H1 (cell line): Measurements from ENCODE around the gene CD244. TPM values are rescaled to one million over a fixed set of nuclear protein-coding genes. Genes with fewer than 3 reads are reported as not detected.

Experiments used
- CTCF ChIA-PET: fragments of 300-600 bp; sonication (Branson Sonifier 250); formaldehyde crosslinking; loops from one replicate; lab custom pipeline; 2021; ENCODE audit not compliant: partially characterized antibody; lab: Charles Lee
- POLR2A ChIA-PET: fragments of 300-600 bp; sonication (Branson Sonifier 250); formaldehyde crosslinking; loops from one replicate; lab custom pipeline; 2021; ENCODE audit warnings: inconsistent platforms; ENCODE audit not compliant: partially characterized antibody; lab: Charles Lee
- DNase-seq, 2 experiments: peaks; one replicate each; pipeline versions ENCODE4 v3.0.0 to v3.0.0-alpha.2; 2010 to 2022; ENCODE audit warnings: low spot score in 2 of 2, low read depth in 1 of 2, mixed read lengths in 1 of 2
- FAIRE-seq: peaks from 2 replicates; lab custom pipeline; 2011; peaks lifted over from hg19 to GRCh38; lab: Jason Lieb, UNC
- H2AFZ ChIP-seq: 2 replicates; pipeline ENCODE4 v1.8.1; 2012; ENCODE audit warnings: low read length, inconsistent platforms
- H2AK5ac ChIP-seq: 2 replicates; pipeline ENCODE4 v1.6.1; 2013; ENCODE audit warnings: low read depth, low read length
- H2BK120ac ChIP-seq: replicated peaks from 2 replicates; pipeline ENCODE3; 2013; ENCODE audit warnings: low read depth, low read length, inconsistent platforms
- H2BK12ac ChIP-seq: 2 replicates; pipeline ENCODE4 v1.6.1; 2013; ENCODE audit warnings: low read depth, low read length
- H2BK15ac ChIP-seq: 2 replicates; pipeline ENCODE4 v1.6.1; 2013; ENCODE audit warnings: low read length
- H2BK20ac ChIP-seq: 2 replicates; pipeline ENCODE4 v1.6.1; 2013; ENCODE audit warnings: low read length
- H2BK5ac ChIP-seq: 2 replicates; pipeline ENCODE4 v1.6.1; 2013; ENCODE audit warnings: low read depth, low read length
- H3K14ac ChIP-seq: 2 replicates; pipeline ENCODE4 v1.6.1; 2013; ENCODE audit warnings: inconsistent platforms; ENCODE audit not compliant: insufficient read length
- H3K18ac ChIP-seq: 2 replicates; pipeline ENCODE4 v1.6.1; 2013; ENCODE audit warnings: low read length; ENCODE audit errors: extremely low read depth
- H3K23ac ChIP-seq: 2 replicates; pipeline ENCODE4 v1.6.1; 2013; ENCODE audit warnings: inconsistent platforms; ENCODE audit not compliant: insufficient read length
- H3K23me2 ChIP-seq: 2 replicates; pipeline ENCODE4 v1.6.1; 2013; ENCODE audit warnings: low read depth, low read length
- H3K27ac ChIP-seq: 2 replicates; pipeline ENCODE4 v1.6.1; 2011; ENCODE audit warnings: low read depth, low read length, inconsistent platforms
- H3K27me3 ChIP-seq, 4 experiments: replicated peaks in 1 of 4; 1 replicate in 1 of 4; 2 replicates in 3 of 4; pipeline versions ENCODE4 v1.6.1 to v1.8.1; 2011 to 2013; ENCODE audit warnings: low read length in 3 of 4, mild to moderate bottlenecking in 3 of 4, inconsistent platforms in 2 of 4, mixed read lengths in 2 of 4, moderate library complexity in 1 of 4; ENCODE audit not compliant: control insufficient read depth in 3 of 4, insufficient read depth in 3 of 4; ENCODE audit errors: extremely low read depth in 1 of 4
- H3K36me3 ChIP-seq, 4 experiments: 2 replicates each; pipeline versions ENCODE4 v1.6.1 to v1.8.1; 2011 to 2013; ENCODE audit warnings: mild to moderate bottlenecking in 4 of 4, low read length in 3 of 4, moderate library complexity in 2 of 4, control low read depth in 1 of 4, inconsistent platforms in 1 of 4; ENCODE audit not compliant: insufficient read depth in 4 of 4, control insufficient read depth in 2 of 4
- H3K4ac ChIP-seq: replicated peaks from 2 replicates; pipeline ENCODE3; 2013; ENCODE audit warnings: low read length, low read depth, mixed read lengths, inconsistent platforms; ENCODE audit not compliant: insufficient read length
- H3K4me1 ChIP-seq, 4 experiments: replicated peaks in 1 of 4; 1 replicate in 1 of 4; 2 replicates in 3 of 4; pipeline versions ENCODE4 v1.6.1 to v1.8.1; 2011 to 2013; ENCODE audit warnings: low read length in 3 of 4, inconsistent platforms in 2 of 4, mixed read lengths in 1 of 4; ENCODE audit not compliant: insufficient read depth in 4 of 4, control insufficient read depth in 3 of 4
- H3K4me2 ChIP-seq, 2 experiments: 2 replicates each; pipeline versions ENCODE4 v1.6.1 to v1.8.1; 2011 to 2013; ENCODE audit warnings: low read depth in 2 of 2, low read length in 2 of 2, control low read depth in 1 of 2, inconsistent platforms in 1 of 2, mild to moderate bottlenecking in 1 of 2; ENCODE audit not compliant: insufficient read depth in 1 of 2
- H3K4me3 ChIP-seq, 4 experiments: fragments of 200-600, 300-600 bp in 1 of 4; sonication (generic), shearing (Covaris generic), sonication (Bioruptor Twin) in 1 of 4; 2 replicates each; pipeline versions ENCODE4 v1.5.1 to v1.8.1; 2011 to 2016; ENCODE audit warnings: low read length in 4 of 4, low read depth in 3 of 4, control low read depth in 2 of 4, inconsistent platforms in 2 of 4, mild to moderate bottlenecking in 2 of 4, mixed read lengths in 1 of 4, moderate library complexity in 1 of 4; ENCODE audit not compliant: insufficient read depth in 2 of 4; ENCODE audit errors: extremely low read depth in 1 of 4
- H3K56ac ChIP-seq: replicated peaks from 2 replicates; pipeline ENCODE3; 2013; ENCODE audit warnings: low read depth, mild to moderate bottlenecking, mixed read lengths, low read length, inconsistent platforms; ENCODE audit not compliant: insufficient read length
- H3K79me1 ChIP-seq: 2 replicates; pipeline ENCODE4 v1.6.1; 2013; ENCODE audit warnings: low read depth, low read length, control low read depth
- H3K79me2 ChIP-seq, 2 experiments: 2 replicates each; pipeline versions ENCODE4 v1.6.1 to v1.8.1; 2012 to 2013; ENCODE audit warnings: low read length in 2 of 2, mild to moderate bottlenecking in 2 of 2, inconsistent platforms in 1 of 2; ENCODE audit not compliant: insufficient read depth in 2 of 2, control insufficient read depth in 1 of 2
- H3K9ac ChIP-seq, 4 experiments: replicated peaks in 1 of 4; 1 replicate in 1 of 4; 2 replicates in 3 of 4; pipeline versions ENCODE4 v1.6.1 to v1.8.1; 2011 to 2013; ENCODE audit warnings: low read depth in 3 of 4, low read length in 3 of 4, control low read depth in 2 of 4, mild to moderate bottlenecking in 2 of 4, moderate library complexity in 2 of 4, inconsistent platforms in 1 of 4; ENCODE audit errors: extremely low read depth in 1 of 4
- H3K9me3 ChIP-seq, 2 experiments: 2 replicates each; pipeline versions ENCODE4 v1.6.1 to v1.8.1; 2012 to 2013; ENCODE audit warnings: mild to moderate bottlenecking in 2 of 2, moderate library complexity in 2 of 2, control low read depth in 1 of 2, inconsistent platforms in 1 of 2, low read depth in 1 of 2, low read length in 1 of 2, mixed read lengths in 1 of 2; ENCODE audit not compliant: insufficient read depth in 2 of 2
- H4K20me1 ChIP-seq, 2 experiments: replicated peaks in 1 of 2; 2 replicates each; pipeline versions ENCODE3 to v1.8.1; 2011 to 2013; ENCODE audit warnings: inconsistent platforms in 2 of 2, low read length in 2 of 2, mild to moderate bottlenecking in 1 of 2; ENCODE audit not compliant: insufficient read depth in 2 of 2, control insufficient read depth in 1 of 2
- H4K5ac ChIP-seq: 2 replicates; pipeline ENCODE4 v1.6.1; 2013; ENCODE audit warnings: low read length, low read depth, mixed read lengths, inconsistent platforms; ENCODE audit not compliant: insufficient read length
- H4K8ac ChIP-seq: 2 replicates; pipeline ENCODE4 v1.8.0; 2013; ENCODE audit warnings: mild to moderate bottlenecking, moderate library complexity, low read length, inconsistent platforms; ENCODE audit not compliant: insufficient read depth; ENCODE audit errors: extremely low read depth
- H4K91ac ChIP-seq: replicated peaks from 2 replicates; pipeline ENCODE3; 2013; ENCODE audit warnings: low read length, mixed read lengths, inconsistent platforms; ENCODE audit not compliant: insufficient read length
- ATF2 ChIP-seq: IDR thresholded peaks from 2 replicates; pipeline ENCODE4 v1.6.1; 2012; ENCODE audit warnings: low read length, inconsistent platforms
- CBX8 ChIP-seq: fragments of 300-800, 300-1000 bp; sonication (generic); IDR thresholded peaks from 2 replicates; pipeline ENCODE4 v1.7.1; 2016; ENCODE audit warnings: low read depth, low read length, borderline replicate concordance
- CHD1 ChIP-seq: IDR thresholded peaks from 2 replicates; pipeline ENCODE4 v1.6.1; 2012; ENCODE audit warnings: low read depth, low read length, improper control_type of control experiment
- CREB1 ChIP-seq: IDR thresholded peaks from 2 replicates; pipeline ENCODE4 v1.6.1; 2012; ENCODE audit warnings: inconsistent platforms
- GABPA ChIP-seq: IDR thresholded peaks from 2 replicates; pipeline ENCODE4 v1.6.1; 2011; ENCODE audit warnings: mild to moderate bottlenecking, low read length, moderate library complexity, borderline replicate concordance; ENCODE audit not compliant: insufficient read depth
- GTF2F1 ChIP-seq: IDR thresholded peaks from 2 replicates; pipeline ENCODE4 v1.6.1; 2012; ENCODE audit warnings: low read depth, low read length, improper control_type of control experiment, borderline replicate concordance
- KDM1A ChIP-seq: fragments of 200-600, 300-600 bp; sonication (generic); IDR thresholded peaks from 2 replicates; pipeline ENCODE4 v1.7.1; 2016; ENCODE audit warnings: mild to moderate bottlenecking, low read length, borderline replicate concordance
- MAFK ChIP-seq: IDR thresholded peaks from 2 replicates; pipeline ENCODE4 v1.6.1; 2012; ENCODE audit warnings: low read depth, mild to moderate bottlenecking, improper control_type of control experiment, low read length
- SIN3A ChIP-seq, 2 experiments: IDR thresholded peaks in 1 of 2; conservative IDR thresholded peaks in 1 of 2; 2 replicates each; pipeline ENCODE4 v1.6.1; 2011 to 2012; ENCODE audit warnings: low read length in 2 of 2, improper control_type of control experiment in 1 of 2, low read depth in 1 of 2, mild to moderate bottlenecking in 1 of 2
- SIRT6 ChIP-seq: IDR thresholded peaks from one replicate; pipeline ENCODE4 v1.7.1; 2012; ENCODE audit warnings: low read length, inconsistent platforms
- TCF12 ChIP-seq: IDR thresholded peaks from 2 replicates; pipeline ENCODE4 v1.6.1; 2011; ENCODE audit warnings: low read depth, mild to moderate bottlenecking, low read length
- WGBS, 2 experiments: shearing (Covaris generic) in 1 of 2; methylation state at CpG; one replicate each; pipeline versions ENCODE4 v1.1.6 to v1.1.7; 2013 to 2015; ENCODE audit warnings: low lambda C conversion rate in 2 of 2, mixed read lengths in 2 of 2, inconsistent platforms in 1 of 2, low coverage in 1 of 2, missing lambda C conversion rate in 1 of 2; ENCODE audit not compliant: insufficient replicate concordance in 2 of 2, insufficient coverage in 1 of 2, insufficient read length in 1 of 2; ENCODE audit errors: extremely low coverage in 1 of 2, missing lambda C conversion rate in 1 of 2; 5-methylcytosine and 5-hydroxymethylcytosine counted together
- polyA plus RNA-seq, 7 experiments: library from polyadenylated mRNA; depleted of rRNA in 3 of 7; stranded (reverse) in 5 of 7; unstranded in 2 of 7; fragments of >200 nt in 5 of 7; fragments of 200-250 nt in 2 of 7; gene quantifications; 1 replicate in 5 of 7; 2 replicates in 1 of 7; 4 replicates in 1 of 7; pipeline versions ENCODE4 v1.2.1 to v1.2.3, GENCODE V29; 2011 to 2013; ENCODE audit warnings: missing spikeins in 2 of 7, mixed read lengths in 2 of 7
- total RNA-seq: library from RNA; stranded (reverse); fragmentation: NEBNext Ultra II Directional; extraction: Animal tissue kit (Norgen Biotek cat#: 25700); gene quantifications from 2 replicates; pipeline ENCODE4 v1.2.1, GENCODE V29; 2021

The CD244 gene
- total and polyA plus RNA-seq, 2 of the 8 experiments (the other 6 are each of a cell fraction or from before 2014, with no cell fraction given): not detected

DNA sequence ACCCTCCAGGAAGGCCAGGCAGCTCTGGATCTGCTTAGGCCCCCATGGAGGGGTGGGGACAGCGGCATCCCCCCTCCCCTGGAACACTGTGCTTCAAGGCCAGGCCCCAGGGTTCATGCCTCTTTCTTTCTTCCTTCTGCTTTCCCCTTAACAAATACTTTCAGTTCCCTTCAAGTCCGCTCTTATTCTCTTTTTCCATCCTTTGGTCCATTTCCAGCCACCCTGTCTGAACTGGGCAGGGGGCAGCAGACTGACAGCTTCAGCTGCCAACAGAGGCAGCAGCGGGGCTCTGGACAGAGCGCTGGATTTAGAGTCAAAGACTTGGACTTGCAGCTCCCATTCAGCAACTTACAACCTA lies 1.1 kb upstream of the CD244 start:
- Histone ChIP-seq H3K9ac (no peak overlapping the region), H2BK15ac (no peak overlapping the region), H3K23ac (no peak overlapping the region), H3K14ac (no peak overlapping the region), H3K79me2 (no peaks in the 10 kb centered on the region), H3K79me1 (no peaks in the 10 kb centered on the region), H3K4me1 (peaks cover 0 to 2% (median 0%) of the 10 kb centered on the region in 4 experiments; a peak in 1 of 7 replicates), H2AK5ac (no peak overlapping the region), H4K5ac (no peak overlapping the region), H3K27ac (no peak overlapping the region), H3K56ac (no peak overlapping the region), H3K23me2 (no peaks in the 10 kb centered on the region), H4K8ac (no peak overlapping the region), H2BK12ac (no peak overlapping the region), H2BK5ac (no peak overlapping the region), H3K9me3 (no peaks in the 10 kb centered on the region), H2AFZ (no peak overlapping the region), H3K27me3 (no peaks in the 10 kb centered on the region), H3K4ac (no peak overlapping the region), H2BK20ac (no peak overlapping the region), H2BK120ac (no peak overlapping the region), H3K4me3 (no peak overlapping the region), H3K36me3 (no peaks in the 10 kb centered on the region), H4K20me1 (no peaks in the 10 kb centered on the region), H4K91ac (no peak overlapping the region), H3K4me2 (no peak overlapping the region), H3K18ac (no peak overlapping the region)
- ChIA-PET CTCF (interaction anchor here (0.9 to 5.5 kb wide), 10 partner anchors 13 to 180 kb away, joined by 3 to 35 read pairs (median 4); partner anchors contain the start of gene ITLN2), POLR2A (interaction anchor here (0.6 kb wide), 1 partner anchor 125 kb away, joined by 3 read pairs; no protein-coding TSS in a partner anchor)
- no peak for DNase-seq
- FAIRE-seq: no peak
- 97% methylated on average over 4 of the region's 4 CpGs; no CpG with 5 or more reads in 1 of the 2 experiments for WGBS, 2 experiments
- TF ChIP-seq CREB1 (no peak), KDM1A (no peak), GABPA (no peak), GTF2F1 (no peak), SIRT6 (no peak), CHD1 (no peak), CBX8 (no peak), MAFK (no peak), SIN3A (conservative IDR thresholded peaks at IDR 0.05 in 1 of 2, IDR thresholded peaks at IDR 0.05 in 1 of 2; ENCODE audit: low read depth in 1 of 2, low read length in 2 of 2) (no peak), TCF12 (no peak), ATF2 (no peak)
